Left ventricle myocardium superior (tissue), 1 donor: ENCODE data around the gene RNF11. TPM values are rescaled to one million over a fixed set of nuclear protein-coding genes. Genes with fewer than 3 reads are reported as not detected.
"Not testable (repeated sequence)": the region's sequence is repeated elsewhere in the genome, so short reads cannot be mapped to it uniquely, and the experiment has no call there.

Source experiments
- ATAC-seq: fragments of 200-7000 bp; cut with Tn5 transposase; one replicate; pipeline ENCODE4 v1.9.1; 2020; ENCODE audit warnings: mild to moderate bottlenecking, moderate library complexity
- DNase-seq: peaks from one replicate; pipeline ENCODE4 v3.0.0-alpha.2; 2020
- intact Hi-C: fragments of 100-400 bp; cut with micrococcal nuclease; formaldehyde crosslinking; loops from one replicate; pipeline ENCODE4 v1.11.0; 2022
- total RNA-seq: library from RNA; stranded (reverse); fragmentation: NEBNext Ultra II Directional; extraction: Animal tissue kit (Norgen Biotek cat#: 25700); gene quantifications from one replicate; pipeline ENCODE4 v1.2.1, GENCODE V29; 2021
- donor health status: DM: no; HTN: yes; CAD: no; lungs with severe emphysema.

Gene RNF11
- total RNA-seq, 1 donor from 2014 or later: 118 TPM

GRCh38 chr1:51251165-51251564 is 15.1 kb downstream of the RNF11 start:
- intact Hi-C loops, ATAC-seq, DNase-seq: not testable (repeated sequence)

- intact Hi-C loops: no loop called here
- no peak for ATAC-seq
- DNase-seq: no peak
Measured at GRCh38 chr1:51252366-51252765, 16.3 kb downstream of the RNF11 start.

- ATAC-seq (no peak), DNase-seq (no peak)
- intact Hi-C loops: no loop called here
Measured at GRCh38 chr1:51253691-51254090, 17.6 kb downstream of the RNF11 start.

- intact Hi-C loops: no loop called here
- ATAC-seq (no peak), DNase-seq (no peak)
Measured at GRCh38 chr1:51255331-51255730, 19.3 kb downstream of the RNF11 start.

GRCh38 chr1:51263147-51263877 is 27.2 kb downstream of the RNF11 start:
- intact Hi-C loops: no loop called here
- ATAC-seq (no peak), DNase-seq (no peak)

GRCh38 chr1:51264451-51264850 is 28.4 kb downstream of the RNF11 start:
- DNase-seq: no peak
- intact Hi-C loops: no loop called here
- ATAC-seq: peak; percentile 72

- no peak for DNase-seq
- intact Hi-C loops: no loop called here
- no peak for ATAC-seq
Measured at GRCh38 chr1:51265618-51266017, 29.5 kb downstream of the RNF11 start.

- DNase-seq (no peak), ATAC-seq (no peak)
- intact Hi-C loops: no loop called here
Measured at GRCh38 chr1:51266181-51266580, 30.1 kb downstream of the RNF11 start.

GRCh38 chr1:51266791-51267190 is 30.7 kb downstream of the RNF11 start:
- intact Hi-C loops: no loop called here
- ATAC-seq (no peak), DNase-seq (no peak)

- intact Hi-C loops: no loop called here
- DNase-seq: no peak
- peak; percentile 55 for ATAC-seq
Measured at GRCh38 chr1:51268634-51269033, 32.6 kb downstream of the RNF11 start.

GRCh38 chr1:51270751-51271150 is 34.7 kb downstream of the RNF11 start:
- ATAC-seq (no peak), DNase-seq (no peak)
- intact Hi-C loops: no loop called here

- no peak for DNase-seq
- no peak for ATAC-seq
- intact Hi-C loops: no loop called here
Measured at GRCh38 chr1:51272916-51273315, 36.8 kb downstream of the RNF11 start.

GRCh38 chr1:51274676-51275075 is 38.6 kb downstream of the RNF11 start:
- no peak for ATAC-seq
- no peak for DNase-seq
- intact Hi-C loops: no loop called here

GRCh38 chr1:51276286-51276685 is 40.2 kb downstream of the RNF11 start:
- no peak for DNase-seq
- no peak for ATAC-seq
- intact Hi-C loops: no loop called here

GRCh38 chr1:51280321-51280978 is 44.4 kb downstream of the RNF11 start:
- DNase-seq: no peak
- no peak for ATAC-seq
- intact Hi-C loops: no loop called here

GRCh38 chr1:51281807-51282206 is 45.7 kb downstream of the RNF11 start:
- DNase-seq: no peak
- ATAC-seq: no peak
- intact Hi-C loops: no loop called here

GRCh38 chr1:51282605-51283004 is 46.5 kb downstream of the RNF11 start:
- intact Hi-C loops: no loop called here
- ATAC-seq (no peak), DNase-seq (no peak)

GRCh38 chr1:51283979-51284378 is 47.9 kb downstream of the RNF11 start:
- ATAC-seq (no peak), DNase-seq (no peak)
- intact Hi-C loops: no loop called here

- peak; percentile 85 for ATAC-seq
- DNase-seq: no peak
- intact Hi-C loops: no loop called here
Measured at GRCh38 chr1:51284487-51284954, 48.4 kb downstream of the RNF11 start.

GRCh38 chr1:51285055-51285454 is 49.0 kb downstream of the RNF11 start:
- intact Hi-C loops: no loop called here
- ATAC-seq: no peak
- no peak for DNase-seq

GRCh38 chr1:51287966-51288365 is 51.9 kb downstream of the RNF11 start:
- DNase-seq (no peak), ATAC-seq (no peak)
- intact Hi-C loops: no loop called here
